ENCODE measurements around the gene TNRC6C. TPM values are rescaled to one million over a fixed set of nuclear protein-coding genes. Genes with fewer than 3 reads are reported as not detected.

TNRC6C gene
- total and polyA plus RNA-seq, 10 donors = 1.7 to 37.0 (median 18.3) TPM

- no peaks in the 10 kb centered on the region for H3K9me3 ChIP-seq
- 50 to 100% (median 96%) methylated on average over 1 of the region's 1 CpG for WGBS, 5 donors
- no peak overlapping the region for H3K4me3 ChIP-seq
- H3K27ac ChIP-seq = no peak overlapping the region
- H3K36me3 ChIP-seq = peaks cover 5 to 99% (median 64%) of the 10 kb centered on the region in 6 donors
- H3K27me3 ChIP-seq (replicated peaks in 1 of 7) = no peaks in the 10 kb centered on the region
- H3K4me1 ChIP-seq = peaks cover 0 to 12% (median 8%) of the 10 kb centered on the region in 6 donors
- no peak for TF ChIP-seq CTCF (IDR thresholded peaks at IDR 0.05 in 8 of 11, conservative IDR thresholded peaks at IDR 0.05 in 3 of 11)
- TF ChIP-seq POLR2A (IDR thresholded peaks at IDR 0.05) = no peak
- no peak for TF ChIP-seq POLR2AphosphoS5 (IDR thresholded peaks at IDR 0.05)
- DNase-seq = no peak
- intact Hi-C loops (cut with DNase I; ENCODE audit: low total_unique reads) = no loop called here
Observed at GRCh38 chr17:78088529-78088928, 130.0 kb downstream of the TNRC6C start.

DNA sequence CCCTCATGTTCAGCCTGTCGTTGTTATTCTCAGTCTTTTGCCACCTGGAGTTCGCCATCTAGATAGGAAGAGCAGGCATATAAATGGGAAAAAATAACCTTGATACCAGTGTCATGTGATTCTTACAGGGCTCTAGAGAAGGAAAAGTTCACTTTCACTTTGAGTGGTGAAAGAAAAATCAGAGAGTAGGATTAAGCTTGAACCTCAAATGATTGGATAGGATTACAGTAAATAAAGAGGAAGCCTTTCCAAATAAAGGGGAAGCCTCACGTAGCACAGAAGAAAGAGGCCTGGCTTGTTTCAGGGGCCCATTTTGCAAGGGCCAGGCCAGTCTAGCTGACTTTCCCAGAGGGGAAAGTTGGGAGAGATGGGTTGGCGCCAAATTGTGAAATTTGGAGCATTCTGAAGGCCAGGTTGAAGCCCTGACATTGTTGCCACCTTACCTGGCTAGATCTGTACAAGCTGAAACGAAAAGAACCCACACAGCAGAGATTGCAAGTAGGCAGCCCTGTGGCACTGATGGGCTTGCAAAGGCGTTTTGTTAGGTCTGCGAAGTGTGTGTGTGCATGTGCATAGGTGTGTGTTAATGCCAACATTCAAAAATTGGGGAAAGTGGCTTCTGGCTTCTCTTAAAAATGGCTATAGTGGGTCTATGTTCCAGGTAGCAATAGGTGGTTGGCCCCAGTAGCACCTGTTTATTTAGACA is 131.2 kb downstream of the TNRC6C start:
- H3K27ac ChIP-seq = peak overlapping the region; percentile 7 to 68 (median 49)
- WGBS, 5 donors = 63 to 73% (median 69%) methylated on average over 7 of the region's 7 CpGs

GRCh38 chr17:78092794-78093324 is 134.4 kb downstream of the TNRC6C start:
- no peak overlapping the region for H3K4me3 ChIP-seq
- H3K4me1 ChIP-seq = peaks cover 0 to 12% (median 8%) of the 10 kb centered on the region in 6 donors
- H3K27ac ChIP-seq = no peak overlapping the region
- TF ChIP-seq POLR2AphosphoS5 (IDR thresholded peaks at IDR 0.05) = no peak
- no peak for TF ChIP-seq CTCF (IDR thresholded peaks at IDR 0.05 in 8 of 11, conservative IDR thresholded peaks at IDR 0.05 in 3 of 11)
- no peak for TF ChIP-seq POLR2A (IDR thresholded peaks at IDR 0.05)
- H3K36me3 ChIP-seq = peaks cover 3 to 100% (median 82%) of the 10 kb centered on the region in 6 donors
- H3K27me3 ChIP-seq (replicated peaks in 1 of 7) = no peaks in the 10 kb centered on the region
- intact Hi-C loops (cut with DNase I; ENCODE audit: low total_unique reads) = no loop called here
- H3K9me3 ChIP-seq = no peaks in the 10 kb centered on the region
- 95 to 99% (median 97%) methylated on average over 6 of the region's 6 CpGs for WGBS, 5 donors
- DNase-seq = no peak

More for the DNA sequence above, 131.2 kb downstream of the TNRC6C start:
- Histone ChIP-seq H3K9me3 (no peaks in the 10 kb centered on the region), H3K27me3 (replicated peaks in 1 of 7) (no peaks in the 10 kb centered on the region), H3K36me3 (peaks cover 5 to 99% (median 76%) of the 10 kb centered on the region in 6 donors), H3K4me1 (peaks cover 0 to 12% (median 8%) of the 10 kb centered on the region in 6 donors), H3K4me3 (no peak overlapping the region)
- no peak for DNase-seq
- intact Hi-C loops (cut with DNase I; ENCODE audit: low total_unique reads) = no loop called here
- no peak for TF ChIP-seq POLR2A (IDR thresholded peaks at IDR 0.05)
- TF ChIP-seq CTCF (IDR thresholded peaks at IDR 0.05 in 8 of 11, conservative IDR thresholded peaks at IDR 0.05 in 3 of 11) = no peak
- no peak for TF ChIP-seq POLR2AphosphoS5 (IDR thresholded peaks at IDR 0.05)

GRCh38 chr17:78095035-78095434 is 136.5 kb downstream of the TNRC6C start:
- Histone ChIP-seq H3K9me3 (no peaks in the 10 kb centered on the region), H3K27ac (no peak overlapping the region), H3K4me1 (peaks cover 0 to 2% (median under 1%) of the 10 kb centered on the region in 6 donors), H3K4me3 (no peak overlapping the region), H3K36me3 (peaks cover 3 to 100% (median 89%) of the 10 kb centered on the region in 6 donors), H3K27me3 (replicated peaks in 1 of 7) (no peaks in the 10 kb centered on the region)
- TF ChIP-seq CTCF (IDR thresholded peaks at IDR 0.05 in 8 of 11, conservative IDR thresholded peaks at IDR 0.05 in 3 of 11) (no peak), POLR2A (IDR thresholded peaks at IDR 0.05) (no peak)
- 87 to 98% (median 96%) methylated on average over 6 of the region's 6 CpGs for WGBS, 5 donors
- intact Hi-C loops (cut with DNase I; ENCODE audit: low total_unique reads) = no loop called here
- no peak for DNase-seq

Measured in spleen (tissue), 11 donors.